ENCODE results near the gene LARP4B.

The LARP4B gene

DNA sequence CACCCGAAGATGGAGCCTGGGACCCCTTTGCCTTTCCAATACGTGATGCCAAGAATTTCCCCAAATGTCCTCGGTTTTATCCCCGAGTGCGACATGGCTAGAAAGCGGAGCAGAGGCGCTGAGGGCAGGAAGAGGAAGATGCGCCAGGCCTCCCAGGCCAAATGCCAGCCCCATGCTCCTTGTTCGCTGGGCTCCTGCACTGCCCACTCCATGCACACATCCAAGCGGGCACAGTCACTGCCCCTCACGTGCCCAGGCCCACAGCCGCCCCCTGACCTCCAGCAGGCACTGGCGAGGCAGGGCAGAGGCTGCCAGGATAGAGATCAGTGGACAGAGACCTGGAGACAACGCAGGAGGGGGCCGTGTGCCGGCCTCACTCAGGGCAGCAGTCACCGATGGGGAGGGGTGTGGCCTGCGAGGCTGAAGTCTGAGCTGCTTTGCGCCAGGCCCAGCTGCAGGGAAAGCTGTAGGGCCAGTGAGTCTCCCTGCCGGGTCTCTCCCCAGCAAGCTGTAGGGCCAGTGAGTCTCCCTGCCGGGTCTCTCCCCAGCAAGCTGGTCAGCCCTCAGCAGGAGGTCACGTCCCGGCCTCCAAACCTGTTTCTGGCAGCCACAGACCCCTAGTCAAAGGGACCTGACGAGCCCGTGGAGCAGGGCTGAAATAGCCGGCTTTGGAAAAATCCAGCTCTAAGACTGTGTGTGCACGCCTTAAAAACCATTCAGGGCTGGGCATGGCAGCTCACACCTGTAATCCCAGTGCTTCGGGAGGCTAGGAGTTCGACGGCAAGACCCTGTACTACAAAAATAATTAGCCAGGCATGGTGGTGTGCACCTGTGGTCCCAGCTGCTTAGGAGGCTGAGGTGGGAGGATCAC is 141.4 kb downstream of the LARP4B start:
- no peak overlapping the region for H3K4me3 ChIP-seq (ENCODE audit: low read length)

DNA sequence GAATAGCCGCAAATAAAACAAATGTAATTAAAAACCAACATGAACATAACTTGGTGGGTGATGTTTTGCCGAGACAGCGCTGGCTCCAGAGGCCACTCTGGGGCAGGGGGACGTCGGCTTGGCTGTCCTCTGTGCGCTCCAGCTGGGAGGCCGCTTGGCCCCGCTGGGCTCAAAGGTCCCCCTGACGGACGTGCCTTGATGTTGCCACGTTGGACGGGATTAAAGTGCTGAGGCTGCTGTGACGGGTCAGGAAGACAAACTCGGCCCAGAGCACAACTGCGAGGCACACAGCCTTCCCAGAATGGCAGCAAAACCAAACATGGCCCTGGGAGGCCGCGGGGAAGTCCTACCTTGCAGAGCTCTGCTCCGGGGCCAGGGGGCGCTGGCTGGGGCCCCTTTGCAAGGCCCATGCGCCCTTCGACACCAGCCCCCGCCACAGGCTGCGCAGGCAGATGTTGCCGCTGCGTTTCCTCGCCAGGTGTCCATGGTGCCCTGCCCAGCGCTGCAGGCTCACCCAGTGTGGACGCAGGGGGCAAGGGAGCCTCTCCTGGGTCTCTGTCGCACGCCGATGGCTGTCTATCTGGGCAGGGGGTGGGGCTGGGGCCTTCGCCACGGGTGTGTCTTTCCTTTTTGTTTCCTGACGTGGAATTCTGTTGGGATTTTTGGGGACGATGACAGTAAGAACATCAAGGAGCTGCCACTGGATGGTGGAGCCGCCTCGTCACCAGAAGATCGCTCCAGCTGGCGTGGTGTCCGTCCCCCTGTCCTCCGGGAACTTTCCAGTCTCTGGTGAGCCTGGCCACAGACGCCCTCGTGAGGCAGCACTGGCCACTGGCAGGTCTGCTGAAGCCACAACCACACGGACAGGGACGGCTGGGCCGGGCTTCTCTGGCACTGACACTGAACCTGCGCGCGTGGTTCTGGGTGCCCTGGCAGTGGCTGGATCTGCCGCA is 142.4 kb downstream of the LARP4B start:
- TF ChIP-seq, protein P1, sequence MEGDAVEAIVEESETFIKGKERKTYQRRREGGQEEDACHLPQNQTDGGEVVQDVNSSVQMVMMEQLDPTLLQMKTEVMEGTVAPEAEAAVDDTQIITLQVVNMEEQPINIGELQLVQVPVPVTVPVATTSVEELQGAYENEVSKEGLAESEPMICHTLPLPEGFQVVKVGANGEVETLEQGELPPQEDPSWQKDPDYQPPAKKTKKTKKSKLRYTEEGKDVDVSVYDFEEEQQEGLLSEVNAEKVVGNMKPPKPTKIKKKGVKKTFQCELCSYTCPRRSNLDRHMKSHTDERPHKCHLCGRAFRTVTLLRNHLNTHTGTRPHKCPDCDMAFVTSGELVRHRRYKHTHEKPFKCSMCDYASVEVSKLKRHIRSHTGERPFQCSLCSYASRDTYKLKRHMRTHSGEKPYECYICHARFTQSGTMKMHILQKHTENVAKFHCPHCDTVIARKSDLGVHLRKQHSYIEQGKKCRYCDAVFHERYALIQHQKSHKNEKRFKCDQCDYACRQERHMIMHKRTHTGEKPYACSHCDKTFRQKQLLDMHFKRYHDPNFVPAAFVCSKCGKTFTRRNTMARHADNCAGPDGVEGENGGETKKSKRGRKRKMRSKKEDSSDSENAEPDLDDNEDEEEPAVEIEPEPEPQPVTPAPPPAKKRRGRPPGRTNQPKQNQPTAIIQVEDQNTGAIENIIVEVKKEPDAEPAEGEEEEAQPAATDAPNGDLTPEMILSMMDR (conservative IDR thresholded peaks at IDR 0.05; ENCODE audit: low read length) = peak; percentile 63
- peak; percentile 62 for DNase-seq (ENCODE audit: low read depth)
- peak overlapping the region; percentile 41 for H3K4me3 ChIP-seq (ENCODE audit: low read length)

More for the DNA sequence above, 141.4 kb downstream of the LARP4B start:
- TF ChIP-seq, protein P1 (conservative IDR thresholded peaks at IDR 0.05; ENCODE audit: low read length) = no peak
- no peak for DNase-seq (ENCODE audit: low read depth)

DNA sequence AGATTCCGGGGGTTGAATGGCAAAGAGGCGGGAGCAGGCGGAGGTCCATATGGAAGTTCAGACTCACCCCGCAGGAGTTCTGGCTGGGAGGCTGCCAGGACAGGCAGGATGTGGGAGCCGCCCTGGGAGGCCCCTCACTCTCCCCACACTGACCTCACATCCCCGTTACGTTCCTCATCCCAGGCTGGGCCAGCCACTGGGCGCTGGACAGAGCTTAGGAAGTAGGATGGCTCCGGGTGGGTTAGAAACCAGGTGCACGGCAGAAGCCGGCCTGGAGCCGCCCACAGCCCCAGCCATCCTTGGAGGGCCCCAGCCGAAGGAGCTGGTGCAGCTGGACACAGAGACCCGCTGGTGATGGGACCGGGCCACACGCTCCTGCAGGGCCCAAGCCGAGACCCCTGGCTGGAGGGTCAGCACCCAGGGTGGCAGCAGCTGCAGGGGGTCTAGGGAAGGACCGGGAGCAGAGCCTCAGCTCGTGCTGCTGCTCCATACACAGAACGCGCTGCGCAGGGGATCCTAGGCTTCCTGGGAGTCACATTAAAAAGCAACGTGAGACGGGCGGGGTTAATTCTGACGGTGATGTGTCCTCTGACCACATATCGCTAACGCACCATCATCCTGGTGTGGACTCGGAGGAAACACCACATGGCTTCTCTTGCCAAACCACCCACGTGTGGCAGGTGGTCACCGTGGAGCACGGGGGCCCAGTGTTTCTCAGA is 143.4 kb downstream of the LARP4B start:
- DNase-seq (ENCODE audit: low read depth) = peak; percentile 25
- TF ChIP-seq, protein P1 (conservative IDR thresholded peaks at IDR 0.05; ENCODE audit: low read length) = no peak
- H3K4me3 ChIP-seq (ENCODE audit: low read length) = no peak overlapping the region

DNA sequence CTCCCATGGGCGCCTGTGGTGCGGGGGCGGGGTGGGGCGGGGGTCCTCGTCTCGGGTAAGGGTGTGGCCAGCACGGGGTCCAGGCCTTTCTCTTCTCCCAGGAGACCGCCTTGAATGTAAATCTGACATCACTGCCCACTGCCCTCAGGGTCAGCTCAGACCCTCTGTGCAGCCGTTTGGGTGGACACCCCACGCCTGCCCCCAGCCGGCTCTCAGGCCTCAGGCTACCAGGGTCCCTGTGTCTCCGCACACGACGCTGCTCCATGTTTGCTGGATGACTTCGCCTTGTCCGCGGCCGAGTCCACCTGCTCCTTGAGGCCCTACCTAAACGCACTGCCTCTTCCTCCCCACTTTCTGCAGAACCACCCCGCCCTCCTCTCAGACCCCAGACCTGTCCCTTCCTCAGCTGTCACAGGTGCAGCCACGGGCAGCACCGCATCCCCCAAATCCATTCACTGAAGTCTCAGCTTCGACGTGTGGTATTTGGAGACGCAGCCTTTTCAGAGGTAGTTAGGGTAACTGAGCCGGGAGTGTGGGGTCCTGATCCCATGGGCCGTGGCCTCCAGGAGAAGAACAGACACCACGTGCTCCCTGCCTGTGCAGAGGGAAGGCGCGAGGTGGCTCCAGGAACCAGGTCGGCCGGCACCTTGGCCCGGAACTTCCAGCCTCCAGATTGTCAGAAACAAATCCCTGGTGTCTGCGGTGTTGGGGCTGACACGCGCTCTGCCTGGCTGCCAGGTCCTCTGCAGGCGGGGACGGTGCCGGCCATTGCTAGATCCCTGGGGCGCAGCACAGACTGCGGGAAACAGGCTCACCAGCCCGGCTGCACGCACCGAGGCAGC is 144.7 kb downstream of the LARP4B start:
- TF ChIP-seq, protein P1 (conservative IDR thresholded peaks at IDR 0.05; ENCODE audit: low read length) = no peak
- H3K4me3 ChIP-seq (ENCODE audit: low read length) = no peak overlapping the region
- DNase-seq (ENCODE audit: low read depth) = no peak

DNA sequence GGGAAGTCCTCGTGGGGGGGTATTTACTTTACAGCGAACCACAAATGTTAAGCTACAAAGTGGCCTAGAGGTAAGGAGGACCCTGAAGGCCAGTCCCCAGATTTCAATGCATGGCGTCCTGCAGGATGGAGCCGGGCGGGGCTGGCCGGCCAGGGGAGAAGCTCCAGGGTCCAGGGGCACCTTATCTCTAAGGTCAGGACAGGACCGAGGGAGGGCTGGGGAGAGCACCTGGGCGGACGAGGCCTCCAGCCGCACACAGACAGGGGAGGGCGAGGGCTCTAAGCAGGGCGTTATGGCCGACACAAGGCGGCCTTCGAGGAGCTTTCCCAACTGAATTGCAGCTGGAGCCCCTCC is 145.7 kb downstream of the LARP4B start:
- TF ChIP-seq, protein P1 (conservative IDR thresholded peaks at IDR 0.05; ENCODE audit: low read length) = no peak
- no peak for DNase-seq (ENCODE audit: low read depth)
- no peak overlapping the region for H3K4me3 ChIP-seq (ENCODE audit: low read length)
